Effector memory CD4-positive, alpha-beta T cell (primary cell): ENCODE measurements around the gene ADAM19.

ENCODE experiments used
- DNase-seq, 3 donors: peaks; one replicate each; pipeline ENCODE4 v3.0.0-alpha.2; 2020
- H3K27ac ChIP-seq: 2 replicates; pipeline ENCODE4 v1.7.0; 2013; ENCODE audit warnings: mild to moderate bottlenecking, low read length, moderate library complexity; ENCODE audit not compliant: insufficient read depth, poor library complexity, severe bottlenecking
- H3K27me3 ChIP-seq: replicated peaks from 2 replicates; pipeline ENCODE4 v1.7.0; 2013; ENCODE audit warnings: mild to moderate bottlenecking, low read length; ENCODE audit not compliant: insufficient read depth, control insufficient read depth, poor library complexity, severe bottlenecking
- H3K36me3 ChIP-seq: 2 replicates; pipeline ENCODE4 v1.7.0; 2013; ENCODE audit warnings: mild to moderate bottlenecking, low read length, moderate library complexity; ENCODE audit not compliant: control insufficient read depth, insufficient read depth
- H3K4me1 ChIP-seq: 2 replicates; pipeline ENCODE4 v1.7.0; 2013; ENCODE audit warnings: low read length, mild to moderate bottlenecking; ENCODE audit not compliant: control insufficient read depth, insufficient read depth, poor library complexity, severe bottlenecking
- H3K4me3 ChIP-seq: 2 replicates; pipeline ENCODE4 v1.7.0; 2013; ENCODE audit warnings: low read length, low read depth, mild to moderate bottlenecking; ENCODE audit not compliant: insufficient read depth, poor library complexity, severe bottlenecking
- H3K9me3 ChIP-seq: 2 replicates; pipeline ENCODE4 v1.7.0; 2013; ENCODE audit warnings: mild to moderate bottlenecking, low read length, moderate library complexity; ENCODE audit not compliant: control insufficient read depth
- total RNA-seq, 3 donors: gene quantifications; one replicate each; lab custom pipeline; 2026; lab: John Stamatoyannopoulos, UW

ADAM19 gene, protein sequence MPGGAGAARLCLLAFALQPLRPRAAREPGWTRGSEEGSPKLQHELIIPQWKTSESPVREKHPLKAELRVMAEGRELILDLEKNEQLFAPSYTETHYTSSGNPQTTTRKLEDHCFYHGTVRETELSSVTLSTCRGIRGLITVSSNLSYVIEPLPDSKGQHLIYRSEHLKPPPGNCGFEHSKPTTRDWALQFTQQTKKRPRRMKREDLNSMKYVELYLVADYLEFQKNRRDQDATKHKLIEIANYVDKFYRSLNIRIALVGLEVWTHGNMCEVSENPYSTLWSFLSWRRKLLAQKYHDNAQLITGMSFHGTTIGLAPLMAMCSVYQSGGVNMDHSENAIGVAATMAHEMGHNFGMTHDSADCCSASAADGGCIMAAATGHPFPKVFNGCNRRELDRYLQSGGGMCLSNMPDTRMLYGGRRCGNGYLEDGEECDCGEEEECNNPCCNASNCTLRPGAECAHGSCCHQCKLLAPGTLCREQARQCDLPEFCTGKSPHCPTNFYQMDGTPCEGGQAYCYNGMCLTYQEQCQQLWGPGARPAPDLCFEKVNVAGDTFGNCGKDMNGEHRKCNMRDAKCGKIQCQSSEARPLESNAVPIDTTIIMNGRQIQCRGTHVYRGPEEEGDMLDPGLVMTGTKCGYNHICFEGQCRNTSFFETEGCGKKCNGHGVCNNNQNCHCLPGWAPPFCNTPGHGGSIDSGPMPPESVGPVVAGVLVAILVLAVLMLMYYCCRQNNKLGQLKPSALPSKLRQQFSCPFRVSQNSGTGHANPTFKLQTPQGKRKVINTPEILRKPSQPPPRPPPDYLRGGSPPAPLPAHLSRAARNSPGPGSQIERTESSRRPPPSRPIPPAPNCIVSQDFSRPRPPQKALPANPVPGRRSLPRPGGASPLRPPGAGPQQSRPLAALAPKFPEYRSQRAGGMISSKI
- 162 to 249 (median 210) reads per million in 3 donors for total RNA-seq

- Histone ChIP-seq H3K4me3 (peak within 1 kb of the TSS; percentile 94), H3K36me3 (no peaks in the 10 kb centered on the region), H3K4me1 (peaks cover 20% of the 10 kb centered on the region), H3K9me3 (no peaks in the 10 kb centered on the region), H3K27ac (peak within 1 kb of the TSS; percentile 75), H3K27me3 (no peaks in the 10 kb centered on the region)
- DNase-seq: peak; percentile 25 to 43 (median 38)
Measured at GRCh38 chr5:157575381-157576020, at the start of gene ADAM19. ADAM19 (minus strand) TSS chr5:157575775; CDS start chr5:157575696, 79 bp downstream.

DNA sequence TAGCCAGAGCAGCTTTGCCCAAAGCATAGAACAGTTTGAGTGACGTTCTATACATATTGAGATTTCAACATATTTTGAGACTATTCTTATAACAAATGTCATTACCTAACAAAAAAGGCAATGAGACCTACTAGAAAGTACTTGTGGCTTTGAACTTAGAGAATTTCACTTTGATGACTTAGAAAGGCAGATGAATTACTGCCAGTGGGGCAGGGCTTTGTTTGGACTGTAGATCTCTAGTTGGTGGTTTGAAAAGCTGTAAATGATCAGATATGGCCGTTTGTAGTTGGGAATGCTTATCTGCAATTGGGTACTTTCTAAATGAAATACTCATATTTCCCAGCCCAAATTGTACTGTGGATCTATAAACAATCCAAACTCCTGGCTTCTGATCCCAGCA, 48.6 kb upstream of the ADAM19 start:
- H3K4me3 ChIP-seq: no peak overlapping the region
- no peaks in the 10 kb centered on the region for H3K9me3 ChIP-seq
- DNase-seq: no peak
- no peak overlapping the region for H3K27ac ChIP-seq
- H3K36me3 ChIP-seq: no peaks in the 10 kb centered on the region
- no peaks in the 10 kb centered on the region for H3K27me3 ChIP-seq
- no peaks in the 10 kb centered on the region for H3K4me1 ChIP-seq

GRCh38 chr5:157620776-157621175, 45.2 kb upstream of the ADAM19 start:
- Histone ChIP-seq H3K36me3 (no peaks in the 10 kb centered on the region), H3K4me1 (no peaks in the 10 kb centered on the region), H3K9me3 (no peaks in the 10 kb centered on the region), H3K27me3 (no peaks in the 10 kb centered on the region), H3K27ac (no peak overlapping the region), H3K4me3 (no peak overlapping the region)
- no peak for DNase-seq

GRCh38 chr5:157618191-157618765, 42.7 kb upstream of the ADAM19 start:
- Histone ChIP-seq H3K4me1 (peaks cover 10% of the 10 kb centered on the region), H3K9me3 (no peaks in the 10 kb centered on the region)

DNA sequence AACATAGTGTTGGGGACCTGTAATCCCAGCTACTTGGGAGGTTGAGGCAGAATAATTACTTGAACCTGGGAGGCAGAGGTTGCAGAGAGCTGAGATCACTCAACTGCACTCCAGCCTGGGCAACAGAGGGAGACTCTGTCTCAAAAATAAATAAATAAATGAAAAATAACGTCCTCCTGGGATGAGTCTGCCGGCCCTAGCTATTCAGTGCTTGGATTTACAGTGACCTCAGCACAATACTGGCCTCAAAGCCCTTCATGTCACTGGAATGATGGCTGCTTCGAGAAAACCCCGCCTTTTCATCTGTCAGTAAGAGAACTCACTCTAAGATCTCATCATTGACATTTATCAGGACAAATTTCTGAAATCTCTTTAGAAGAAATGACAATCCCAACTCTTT, 41.2 kb upstream of the ADAM19 start:
- DNase-seq: no peak
- H3K27me3 ChIP-seq: no peaks in the 10 kb centered on the region
- peaks cover 16% of the 10 kb centered on the region for H3K4me1 ChIP-seq
- no peaks in the 10 kb centered on the region for H3K9me3 ChIP-seq
- no peaks in the 10 kb centered on the region for H3K36me3 ChIP-seq
- no peak overlapping the region for H3K4me3 ChIP-seq
- H3K27ac ChIP-seq: no peak overlapping the region

More at GRCh38 chr5:157618191-157618765, 42.7 kb upstream of the ADAM19 start:
- no peaks in the 10 kb centered on the region for H3K27me3 ChIP-seq
- no peak for DNase-seq
- H3K36me3 ChIP-seq: no peaks in the 10 kb centered on the region
- H3K27ac ChIP-seq: no peak overlapping the region
- H3K4me3 ChIP-seq: no peak overlapping the region

GRCh38 chr5:157613385-157614245, 38.0 kb upstream of the ADAM19 start:
- Histone ChIP-seq H3K4me3 (peak overlapping the region; percentile 34), H3K36me3 (no peaks in the 10 kb centered on the region), H3K4me1 (peaks cover 20% of the 10 kb centered on the region), H3K27ac (peak overlapping the region; percentile 44), H3K27me3 (no peaks in the 10 kb centered on the region), H3K9me3 (no peaks in the 10 kb centered on the region)
- DNase-seq: no peak

DNA sequence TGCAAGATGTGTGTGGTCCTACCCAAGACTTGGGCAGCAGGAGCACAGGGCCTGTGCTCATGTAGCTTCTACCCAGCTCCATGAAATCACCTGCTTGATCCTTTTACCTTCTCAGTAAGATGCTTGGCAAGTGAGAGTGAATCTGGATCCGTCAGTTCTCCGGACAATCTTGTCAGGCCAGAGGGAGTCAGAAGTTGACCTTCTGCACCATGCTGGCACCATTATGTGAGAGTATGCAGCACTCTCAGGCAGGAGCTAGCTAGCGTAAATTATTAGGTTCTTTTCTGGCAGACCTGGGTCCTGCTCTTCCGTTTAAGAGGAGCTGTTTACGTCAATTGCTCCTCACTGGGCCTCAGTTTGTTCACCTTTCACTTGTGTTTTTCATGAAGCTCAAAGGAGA, 37.0 kb upstream of the ADAM19 start:
- Histone ChIP-seq H3K36me3 (no peaks in the 10 kb centered on the region), H3K9me3 (no peaks in the 10 kb centered on the region), H3K4me3 (no peak overlapping the region), H3K27ac (no peak overlapping the region), H3K27me3 (no peaks in the 10 kb centered on the region), H3K4me1 (peaks cover 28% of the 10 kb centered on the region)
- DNase-seq: no peak

DNA sequence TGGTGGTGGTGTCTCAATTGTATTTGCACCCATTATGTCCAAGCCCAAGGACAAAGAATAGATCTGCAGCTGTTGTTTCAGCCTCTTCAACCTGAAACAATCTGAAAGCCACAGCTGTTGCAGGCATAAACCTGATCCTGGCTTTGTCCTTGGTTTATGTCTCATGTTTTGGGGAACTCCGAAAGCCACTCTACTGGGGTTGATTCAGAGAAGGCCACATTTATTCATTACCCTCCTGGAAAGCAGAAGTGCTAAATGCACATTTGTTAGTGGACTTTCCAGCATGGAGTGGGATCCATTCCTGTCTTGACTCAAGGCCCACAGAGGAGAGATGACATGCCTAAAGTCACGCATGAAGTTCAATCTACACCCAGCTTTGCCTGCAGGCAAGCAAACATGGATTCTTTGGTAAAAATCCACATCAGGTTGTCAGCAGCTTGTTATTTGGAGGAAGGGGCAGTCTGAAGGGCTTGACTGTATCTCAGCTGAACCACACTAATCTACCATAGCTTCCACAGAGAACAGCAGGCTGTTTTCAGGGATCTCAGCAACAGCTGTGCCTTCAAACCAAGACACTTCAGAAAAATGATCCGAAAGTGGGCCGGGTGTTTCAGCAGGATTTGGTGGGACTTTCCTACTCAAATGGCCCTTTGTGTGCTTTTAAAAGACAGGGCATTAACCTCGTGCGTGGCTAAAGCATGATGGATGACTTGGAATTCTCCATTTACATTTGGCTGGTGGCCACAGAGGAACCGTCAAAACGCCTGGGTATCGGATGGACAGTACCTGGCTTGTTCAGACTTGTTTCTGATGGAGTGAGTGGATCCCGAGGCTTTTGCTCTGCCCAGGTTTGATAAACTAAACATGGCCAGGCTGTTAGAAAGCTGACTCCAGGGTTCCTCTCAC, 36.2 kb upstream of the ADAM19 start:
- Histone ChIP-seq H3K27ac (no peak overlapping the region), H3K4me1 (peaks cover 35% of the 10 kb centered on the region), H3K36me3 (no peaks in the 10 kb centered on the region), H3K4me3 (no peak overlapping the region), H3K9me3 (no peaks in the 10 kb centered on the region), H3K27me3 (no peaks in the 10 kb centered on the region)
- DNase-seq: no peak
